ENCODE results near the gene LRIG1. TPM values are rescaled to one million over a fixed set of nuclear protein-coding genes. Genes with fewer than 3 reads are reported as not detected.
A peak's percentile ranks its signal among the peaks of the same experiment; 100 is the strongest.

The LRIG1 gene
- total and polyA plus RNA-seq, 7 donors: 9.8 to 119 (median 41.1) TPM

DNA sequence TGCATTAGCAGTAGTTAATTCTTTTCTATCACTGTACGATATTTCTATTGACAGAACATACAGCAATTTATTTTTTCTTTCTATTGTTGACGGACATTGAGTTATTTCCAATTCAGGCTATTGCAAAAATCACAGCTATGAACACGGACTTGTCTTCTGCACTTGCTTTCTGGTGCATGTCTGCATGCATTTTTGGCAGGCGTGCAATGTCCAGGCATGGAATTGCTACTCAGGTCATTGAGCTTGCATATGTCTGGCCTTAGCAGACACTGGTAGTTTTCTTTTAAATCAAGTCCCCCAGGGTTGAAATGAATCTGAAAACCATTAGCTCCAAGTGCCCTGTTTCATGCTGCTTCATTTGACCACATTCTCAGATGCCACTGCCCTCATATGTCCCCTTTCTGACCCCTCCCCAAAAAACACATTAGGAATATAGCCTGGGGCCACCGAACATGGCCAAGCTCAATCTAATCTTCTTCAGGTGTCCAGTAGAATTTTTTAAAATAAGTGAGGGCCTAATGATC lies 72.8 kb downstream of the LRIG1 start:
- peaks cover 93% of the 10 kb centered on the region for H3K4me1 ChIP-seq
- H3K4me3 ChIP-seq: peak overlapping the region; percentile 30
- DNase-seq (no peak), ATAC-seq (no peak)
- H3K27ac ChIP-seq: peak overlapping the region; percentile 89
- TF ChIP-seq, protein P1, sequence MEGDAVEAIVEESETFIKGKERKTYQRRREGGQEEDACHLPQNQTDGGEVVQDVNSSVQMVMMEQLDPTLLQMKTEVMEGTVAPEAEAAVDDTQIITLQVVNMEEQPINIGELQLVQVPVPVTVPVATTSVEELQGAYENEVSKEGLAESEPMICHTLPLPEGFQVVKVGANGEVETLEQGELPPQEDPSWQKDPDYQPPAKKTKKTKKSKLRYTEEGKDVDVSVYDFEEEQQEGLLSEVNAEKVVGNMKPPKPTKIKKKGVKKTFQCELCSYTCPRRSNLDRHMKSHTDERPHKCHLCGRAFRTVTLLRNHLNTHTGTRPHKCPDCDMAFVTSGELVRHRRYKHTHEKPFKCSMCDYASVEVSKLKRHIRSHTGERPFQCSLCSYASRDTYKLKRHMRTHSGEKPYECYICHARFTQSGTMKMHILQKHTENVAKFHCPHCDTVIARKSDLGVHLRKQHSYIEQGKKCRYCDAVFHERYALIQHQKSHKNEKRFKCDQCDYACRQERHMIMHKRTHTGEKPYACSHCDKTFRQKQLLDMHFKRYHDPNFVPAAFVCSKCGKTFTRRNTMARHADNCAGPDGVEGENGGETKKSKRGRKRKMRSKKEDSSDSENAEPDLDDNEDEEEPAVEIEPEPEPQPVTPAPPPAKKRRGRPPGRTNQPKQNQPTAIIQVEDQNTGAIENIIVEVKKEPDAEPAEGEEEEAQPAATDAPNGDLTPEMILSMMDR (IDR thresholded peaks at IDR 0.05): no peak
- H3K9me3 ChIP-seq: no peaks in the 10 kb centered on the region
- H3K36me3 ChIP-seq (ENCODE audit: insufficient read depth in 1 of 2, low read depth in 1 of 2): no peaks in the 10 kb centered on the region
- H3K27me3 ChIP-seq (ENCODE audit: insufficient read depth in 3 of 3, low read length in 2 of 3): no peaks in the 10 kb centered on the region
- WGBS, 3 donors: 34 to 50% (median 36%) methylated on average over 5 of the region's 5 CpGs
- intact Hi-C loops (cut with DNase I): no loop called here

DNA sequence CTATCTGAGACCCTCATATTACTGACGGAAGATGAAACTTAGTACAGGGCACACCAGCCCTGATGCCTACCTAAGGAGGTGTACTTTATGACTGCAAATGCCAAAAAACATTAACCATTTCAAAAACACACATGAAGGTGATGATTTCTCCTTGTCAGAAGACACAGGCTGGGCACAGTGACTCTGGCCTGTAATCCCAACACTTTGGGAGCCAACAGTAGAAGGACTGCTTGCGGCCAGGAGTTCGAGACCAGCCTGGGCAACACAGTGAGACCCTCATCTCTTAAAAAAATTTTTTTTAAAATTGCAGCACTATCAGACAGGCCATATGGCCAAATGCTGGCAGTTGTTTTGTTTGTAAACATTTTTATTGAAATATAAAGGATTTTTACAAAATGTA lies 73.5 kb downstream of the LRIG1 start:
- Histone ChIP-seq H3K27me3 (ENCODE audit: insufficient read depth in 3 of 3, low read length in 2 of 3) (no peaks in the 10 kb centered on the region), H3K27ac (peak overlapping the region; percentile 89), H3K36me3 (ENCODE audit: insufficient read depth in 1 of 2, low read depth in 1 of 2) (no peaks in the 10 kb centered on the region), H3K4me1 (peaks cover 86% of the 10 kb centered on the region), H3K9me3 (no peaks in the 10 kb centered on the region), H3K4me3 (no peak overlapping the region)
- WGBS, 3 donors: 80 to 95% (median 84%) methylated on average over 3 of the region's 3 CpGs
- no peak for ATAC-seq
- no peak for DNase-seq
- intact Hi-C loops (cut with DNase I): no loop called here
- TF ChIP-seq, protein P1 (IDR thresholded peaks at IDR 0.05): no peak

DNA sequence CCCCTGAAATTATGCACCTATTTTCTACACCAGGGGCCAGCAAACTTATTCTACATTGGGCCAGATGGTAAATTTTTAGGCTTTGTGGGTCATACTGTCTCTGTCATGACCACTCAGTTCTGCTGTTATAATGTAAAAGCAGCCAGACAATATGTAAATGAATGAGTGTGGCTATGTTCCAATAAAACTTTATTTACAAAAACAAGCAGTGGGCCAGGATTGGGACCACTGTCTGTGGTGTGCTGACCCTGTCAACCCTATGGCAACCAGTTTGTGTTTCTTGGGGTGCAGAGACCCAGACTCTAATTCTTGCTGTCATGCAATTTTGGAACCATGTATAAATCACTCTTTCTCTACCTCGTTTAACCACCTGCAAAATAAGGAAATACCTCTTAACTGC lies 74.7 kb downstream of the LRIG1 start:
- H3K36me3 ChIP-seq (ENCODE audit: insufficient read depth in 1 of 2, low read depth in 1 of 2): no peaks in the 10 kb centered on the region
- no peaks in the 10 kb centered on the region for H3K27me3 ChIP-seq (ENCODE audit: insufficient read depth in 3 of 3, low read length in 2 of 3)
- WGBS, 3 donors: 74 to 92% (median 87%) methylated on average over 1 of the region's 1 CpG
- TF ChIP-seq, protein P1 (IDR thresholded peaks at IDR 0.05): no peak
- H3K27ac ChIP-seq: peak overlapping the region; percentile 89
- no peaks in the 10 kb centered on the region for H3K9me3 ChIP-seq
- no peak overlapping the region for H3K4me3 ChIP-seq
- H3K4me1 ChIP-seq: peaks cover 75% of the 10 kb centered on the region
- ATAC-seq (no peak), DNase-seq (no peak)
- intact Hi-C loops (cut with DNase I): no loop called here

DNA sequence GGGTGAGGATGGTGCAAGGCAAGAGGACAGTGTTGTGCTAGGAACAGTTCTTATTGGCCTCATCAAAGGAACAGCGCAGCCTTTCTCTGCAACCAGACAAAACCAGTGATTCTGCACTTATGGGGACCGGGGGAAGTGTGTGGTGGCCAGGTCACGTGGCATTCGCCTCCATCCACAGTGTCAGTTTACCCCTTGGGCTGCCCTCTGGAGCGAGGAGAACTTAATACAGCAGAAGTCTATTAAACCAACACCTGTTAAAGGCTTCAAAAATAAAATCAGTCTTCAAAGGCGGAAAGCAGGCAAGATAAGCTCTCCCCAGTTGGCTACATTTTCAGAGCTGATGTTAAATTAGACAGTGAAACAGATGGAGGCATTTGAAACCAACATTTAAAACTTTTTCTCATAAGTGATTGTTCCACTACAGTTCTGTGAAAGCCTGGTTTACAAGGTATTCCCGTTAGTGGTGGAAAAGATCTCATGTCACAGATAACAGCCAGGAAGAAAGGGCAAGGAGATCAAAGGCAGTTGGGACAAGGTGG lies 75.2 kb downstream of the LRIG1 start:
- Histone ChIP-seq H3K27me3 (ENCODE audit: insufficient read depth in 3 of 3, low read length in 2 of 3) (no peaks in the 10 kb centered on the region), H3K36me3 (ENCODE audit: insufficient read depth in 1 of 2, low read depth in 1 of 2) (no peaks in the 10 kb centered on the region), H3K4me3 (no peak overlapping the region), H3K27ac (peak overlapping the region; percentile 89), H3K4me1 (peaks cover 70% of the 10 kb centered on the region), H3K9me3 (no peaks in the 10 kb centered on the region)
- DNase-seq (no peak), ATAC-seq (peak; percentile 36 to 64 (median 48))
- TF ChIP-seq, protein P1 (IDR thresholded peaks at IDR 0.05): no peak
- intact Hi-C loops (cut with DNase I): no loop called here
- WGBS, 3 donors: 20 to 27% (median 22%) methylated on average over 7 of the region's 7 CpGs

DNA sequence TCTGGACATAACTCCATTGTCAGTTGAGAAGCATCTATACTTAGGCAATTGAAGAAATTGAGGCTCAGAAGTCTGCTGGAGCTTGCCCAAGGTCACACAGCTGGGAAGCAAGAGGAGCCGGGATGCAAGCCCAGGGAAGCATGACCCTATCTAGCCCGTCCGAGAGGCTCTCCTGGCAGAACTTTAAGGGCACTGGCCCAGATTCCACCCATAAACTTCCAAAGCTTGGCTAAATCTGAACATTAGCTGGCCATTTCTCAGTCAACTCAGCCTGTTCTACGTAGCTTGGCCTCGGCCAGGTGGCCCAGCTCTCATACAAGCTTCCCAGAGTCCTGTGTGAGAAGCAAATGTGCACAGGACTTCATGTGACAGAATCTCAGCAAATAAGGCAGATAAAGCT lies 75.8 kb downstream of the LRIG1 start:
- intact Hi-C loops (cut with DNase I): no loop called here
- peaks cover 64% of the 10 kb centered on the region for H3K4me1 ChIP-seq
- no peaks in the 10 kb centered on the region for H3K9me3 ChIP-seq
- ATAC-seq: peak; percentile 46 to 72 (median 68)
- peak; percentile 68 to 86 for DNase-seq
- TF ChIP-seq, protein P1 (IDR thresholded peaks at IDR 0.05): no peak
- 22 to 31% (median 27%) methylated on average over 5 of the region's 5 CpGs for WGBS, 3 donors
- no peaks in the 10 kb centered on the region for H3K27me3 ChIP-seq (ENCODE audit: insufficient read depth in 3 of 3, low read length in 2 of 3)
- H3K27ac ChIP-seq: peak overlapping the region; percentile 89
- H3K4me3 ChIP-seq: no peak overlapping the region
- no peaks in the 10 kb centered on the region for H3K36me3 ChIP-seq (ENCODE audit: insufficient read depth in 1 of 2, low read depth in 1 of 2)

Data from psoas muscle (tissue), 8 donors.